Mesothelial cell of epicardium (in vitro differentiated cells): ENCODE measurements around the gene BLACAT1. TPM values are rescaled to one million over a fixed set of nuclear protein-coding genes. Genes with fewer than 3 reads are reported as not detected.

Experiments
- DNase-seq, 2 experiments: peaks; one replicate each; pipeline ENCODE4 v3.0.0; 2021; ENCODE audit warnings: low spot score in 2 of 2; ENCODE audit not compliant: unreplicated experiment in 2 of 2
- H3K27ac Mint-ChIP-seq: 2 replicates; pipeline ENCODE4 v1.8.0; 2021; ENCODE audit warnings: mixed read lengths
- H3K27me3 Mint-ChIP-seq: 2 replicates; pipeline ENCODE4 v1.8.0; 2021; ENCODE audit warnings: low read depth, mixed read lengths
- H3K36me3 Mint-ChIP-seq: 2 replicates; pipeline ENCODE4 v1.8.0; 2021; ENCODE audit warnings: mixed read lengths
- H3K4me1 Mint-ChIP-seq: 2 replicates; pipeline ENCODE4 v1.8.0; 2021; ENCODE audit warnings: mixed read lengths
- H3K4me3 Mint-ChIP-seq: 2 replicates; pipeline ENCODE4 v1.8.0; 2021; ENCODE audit warnings: mild to moderate bottlenecking, moderate library complexity, mixed read lengths
- H3K9me3 Mint-ChIP-seq: 2 replicates; pipeline ENCODE4 v1.8.0; 2021; ENCODE audit warnings: mixed read lengths
- CTCF ChIP-seq: fragments of 200-600 bp; sonication (generic); IDR thresholded peaks from one replicate; pipeline ENCODE4 v1.5.0; 2021; ENCODE audit warnings: antibody characterized with exemption; ENCODE audit not compliant: unreplicated experiment
- total RNA-seq: library from RNA; stranded (reverse); gene quantifications from 3 replicates; pipeline ENCODE4 v1.2.1, GENCODE V29; 2021

BLACAT1 gene
- total RNA-seq, 1 donor from 2014 or later: 0.74 TPM

GRCh38 chr1:205470131-205470530 is 14.3 kb upstream of the BLACAT1 start:
- Mint-ChIP-seq H3K36me3 (no peaks in the 10 kb centered on the region), H3K4me3 (no peak overlapping the region), H3K27ac (no peak overlapping the region), H3K4me1 (peaks cover 15% of the 10 kb centered on the region), H3K9me3 (peaks cover 6% of the 10 kb centered on the region), H3K27me3 (peaks cover 56% of the 10 kb centered on the region)
- TF ChIP-seq CTCF: no peak
- DNase-seq: no peak

GRCh38 chr1:205466595-205467220 is 10.9 kb upstream of the BLACAT1 start:
- Mint-ChIP-seq H3K27ac (no peak overlapping the region), H3K36me3 (no peaks in the 10 kb centered on the region), H3K4me3 (no peak overlapping the region), H3K27me3 (peaks cover 40% of the 10 kb centered on the region), H3K4me1 (no peaks in the 10 kb centered on the region), H3K9me3 (no peaks in the 10 kb centered on the region)
- DNase-seq: no peak
- no peak for TF ChIP-seq CTCF

- Mint-ChIP-seq H3K4me3 (no peak overlapping the region), H3K36me3 (no peaks in the 10 kb centered on the region), H3K27ac (no peak overlapping the region), H3K4me1 (no peaks in the 10 kb centered on the region), H3K9me3 (no peaks in the 10 kb centered on the region), H3K27me3 (peaks cover 47% of the 10 kb centered on the region)
- TF ChIP-seq CTCF: no peak
- DNase-seq: no peak
Measured at GRCh38 chr1:205465392-205465791, 9.5 kb upstream of the BLACAT1 start.

- Mint-ChIP-seq H3K4me1 (peaks cover 16% of the 10 kb centered on the region), H3K9me3 (no peaks in the 10 kb centered on the region), H3K27me3 (peaks cover 72% of the 10 kb centered on the region), H3K27ac (no peak overlapping the region), H3K36me3 (no peaks in the 10 kb centered on the region), H3K4me3 (no peak overlapping the region)
- DNase-seq: peak in 1 of 2 experiments; percentile 78
- TF ChIP-seq CTCF: no peak
Measured at GRCh38 chr1:205458777-205459566, 3.1 kb upstream of the BLACAT1 start.

- Mint-ChIP-seq H3K4me1 (peaks cover 19% of the 10 kb centered on the region), H3K27ac (no peak overlapping the region), H3K36me3 (no peaks in the 10 kb centered on the region), H3K27me3 (peaks cover 90% of the 10 kb centered on the region), H3K9me3 (no peaks in the 10 kb centered on the region), H3K4me3 (peak overlapping the region; percentile 63)
- TF ChIP-seq CTCF: no peak
- DNase-seq: no peak
Measured at GRCh38 chr1:205456868-205457745, 1.3 kb upstream of the BLACAT1 start.
